ENCODE measurements around the gene C16orf54. TPM values are rescaled to one million over a fixed set of nuclear protein-coding genes. Genes with fewer than 3 reads are reported as not detected.
A peak's percentile ranks its signal among the peaks of the same experiment; 100 is the strongest.
"Not testable (repeated sequence)": the region's sequence is repeated elsewhere in the genome, so short reads cannot be mapped to it uniquely, and the experiment has no call there.

Gene C16orf54
- total RNA-seq, 4 donors from 2014 or later: 2.2 to 9.9 (median 3.6) TPM

DNA sequence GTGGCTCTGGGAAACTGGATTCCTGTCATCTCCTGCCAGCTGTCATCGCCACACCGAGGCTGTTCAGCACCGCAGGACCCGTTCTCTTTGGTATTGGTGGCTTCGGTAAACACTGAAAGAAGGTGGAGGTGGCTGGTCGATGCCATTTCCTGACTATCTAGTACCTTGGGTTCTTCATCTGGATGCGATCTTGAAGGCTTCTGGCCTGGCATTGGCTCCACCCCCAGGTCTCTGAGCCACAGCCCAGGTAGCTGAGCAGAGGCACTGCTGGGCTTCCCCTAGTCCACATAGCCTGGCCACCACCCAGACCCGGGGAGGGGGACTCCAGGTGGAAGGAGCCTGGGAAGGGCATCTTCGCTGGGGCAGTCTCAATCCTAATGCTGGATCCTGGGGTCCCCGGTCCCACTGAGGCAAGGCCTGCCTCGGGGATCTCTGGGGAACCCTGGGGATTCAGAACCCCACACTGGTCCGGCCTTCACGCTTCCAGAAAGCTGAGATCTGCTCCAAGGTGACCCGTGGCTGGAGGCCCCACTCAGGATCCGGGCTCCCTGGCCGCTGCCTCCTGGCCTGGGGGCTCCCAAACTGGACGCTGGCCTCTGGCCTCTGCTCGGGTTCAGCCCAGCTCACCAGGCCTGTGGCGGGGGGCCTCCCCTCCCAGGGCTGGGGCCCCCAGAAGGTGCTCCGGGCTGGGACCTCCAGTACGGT is 1.8 kb downstream of the C16orf54 start:
- Histone ChIP-seq H3K27ac (peak overlapping the region; percentile 2 to 92 (median 44)), H3K36me3 (no peaks in the 10 kb centered on the region), H3K4me3 (peak overlapping the region in 2 of 4 donors; percentile 55 to 66), H3K9me3 (no peaks in the 10 kb centered on the region), H3K4me1 (peaks cover 0 to 37% (median 21%) of the 10 kb centered on the region in 4 donors), H3K27me3 (no peaks in the 10 kb centered on the region)
- peak in 1 of 3 donors; percentile 31 for DNase-seq
- no peak for TF ChIP-seq POLR2A (IDR thresholded peaks at IDR 0.05)
- TF ChIP-seq, protein P1, sequence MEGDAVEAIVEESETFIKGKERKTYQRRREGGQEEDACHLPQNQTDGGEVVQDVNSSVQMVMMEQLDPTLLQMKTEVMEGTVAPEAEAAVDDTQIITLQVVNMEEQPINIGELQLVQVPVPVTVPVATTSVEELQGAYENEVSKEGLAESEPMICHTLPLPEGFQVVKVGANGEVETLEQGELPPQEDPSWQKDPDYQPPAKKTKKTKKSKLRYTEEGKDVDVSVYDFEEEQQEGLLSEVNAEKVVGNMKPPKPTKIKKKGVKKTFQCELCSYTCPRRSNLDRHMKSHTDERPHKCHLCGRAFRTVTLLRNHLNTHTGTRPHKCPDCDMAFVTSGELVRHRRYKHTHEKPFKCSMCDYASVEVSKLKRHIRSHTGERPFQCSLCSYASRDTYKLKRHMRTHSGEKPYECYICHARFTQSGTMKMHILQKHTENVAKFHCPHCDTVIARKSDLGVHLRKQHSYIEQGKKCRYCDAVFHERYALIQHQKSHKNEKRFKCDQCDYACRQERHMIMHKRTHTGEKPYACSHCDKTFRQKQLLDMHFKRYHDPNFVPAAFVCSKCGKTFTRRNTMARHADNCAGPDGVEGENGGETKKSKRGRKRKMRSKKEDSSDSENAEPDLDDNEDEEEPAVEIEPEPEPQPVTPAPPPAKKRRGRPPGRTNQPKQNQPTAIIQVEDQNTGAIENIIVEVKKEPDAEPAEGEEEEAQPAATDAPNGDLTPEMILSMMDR (IDR thresholded peaks at IDR 0.05): no peak

DNA sequence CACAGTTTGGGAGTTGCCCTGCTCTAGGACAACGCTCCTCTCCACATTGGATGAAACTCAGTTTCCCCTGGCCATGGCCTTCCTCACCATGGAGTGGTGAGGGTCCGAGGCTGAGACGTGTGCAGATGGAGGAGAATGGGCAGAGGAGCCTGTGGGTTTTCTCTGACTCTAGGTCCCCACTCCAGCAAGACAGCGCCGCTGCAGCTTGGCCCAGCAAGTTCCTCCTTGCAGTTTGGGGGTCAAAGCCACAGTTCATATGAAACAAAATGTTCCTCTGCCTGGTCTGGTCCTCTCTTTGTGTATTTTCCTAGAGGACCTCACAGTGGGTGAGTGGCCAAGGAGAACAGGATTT is 2.3 kb downstream of the C16orf54 start:
- H3K27ac ChIP-seq: peak overlapping the region in 1 of 4 donors; percentile 92
- H3K4me1 ChIP-seq: peaks cover 0 to 41% (median 25%) of the 10 kb centered on the region in 4 donors
- TF ChIP-seq POLR2A (IDR thresholded peaks at IDR 0.05): no peak
- TF ChIP-seq, protein P1 (IDR thresholded peaks at IDR 0.05): no peak
- H3K4me3 ChIP-seq: peak overlapping the region in 1 of 4 donors; percentile 66
- H3K9me3 ChIP-seq: no peaks in the 10 kb centered on the region
- H3K27me3 ChIP-seq: no peaks in the 10 kb centered on the region
- no peaks in the 10 kb centered on the region for H3K36me3 ChIP-seq
- DNase-seq: no peak

DNA sequence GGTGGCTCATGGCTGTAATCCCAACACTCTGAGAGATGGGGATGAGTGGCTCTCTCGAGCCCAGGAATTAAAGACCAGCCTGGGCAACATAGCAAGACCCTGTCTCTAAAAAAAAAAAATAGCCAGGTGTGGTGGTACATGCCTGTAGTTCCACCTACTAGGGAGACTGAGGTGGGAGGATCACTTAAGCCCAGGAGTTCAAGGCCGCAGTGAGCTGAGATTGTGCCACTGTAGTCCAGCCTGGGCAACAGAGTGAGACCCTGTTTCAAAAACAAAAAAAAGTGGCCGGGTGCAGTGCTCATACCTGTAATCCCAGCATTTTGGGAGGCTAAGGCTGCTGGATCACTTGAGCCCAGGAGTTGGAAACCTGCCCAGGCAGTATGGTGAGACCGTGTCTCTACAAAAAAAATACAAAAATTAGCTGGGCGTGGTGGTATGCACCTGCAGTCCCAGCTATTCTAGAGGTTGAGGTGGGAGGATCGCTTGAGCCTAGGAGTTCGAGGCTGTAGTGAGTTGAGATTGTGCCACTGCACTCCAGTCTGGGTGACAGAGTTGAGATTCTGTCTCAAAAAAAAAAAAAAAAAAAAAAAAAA is 3.0 kb downstream of the C16orf54 start:
- Histone ChIP-seq H3K27ac (no peak overlapping the region), H3K36me3 (no peaks in the 10 kb centered on the region)
- no peak for DNase-seq

DNA sequence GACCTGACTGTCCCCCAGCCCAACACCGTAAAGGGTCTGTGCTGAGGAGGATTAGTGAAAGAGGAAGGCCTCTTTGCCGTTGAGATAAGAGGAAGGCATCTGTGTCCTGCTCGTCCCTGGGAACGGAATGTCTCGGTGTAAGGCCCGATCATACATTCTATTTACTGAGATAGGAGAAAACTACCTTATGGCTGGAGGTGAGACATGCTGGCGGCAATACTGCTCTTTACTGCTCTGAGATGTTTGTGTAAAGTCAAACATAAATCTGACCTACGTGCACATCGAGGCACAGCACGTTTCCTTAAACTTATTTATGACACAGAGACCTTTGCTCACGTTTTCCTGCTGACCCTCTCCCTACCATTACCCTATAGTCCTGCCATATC is 5.2 kb downstream of the C16orf54 start:
- not testable (repeated sequence) for DNase-seq, H3K4me3 ChIP-seq, H3K27me3 ChIP-seq, H3K36me3 ChIP-seq, H3K9me3 ChIP-seq
- peaks cover 0 to 51% (median 29%) of the 10 kb centered on the region in 4 donors for H3K4me1 ChIP-seq
- H3K27ac ChIP-seq: peak overlapping the region in 3 of 4 donors; percentile 49 to 78 (median 72)
- TF ChIP-seq POLR2A (IDR thresholded peaks at IDR 0.05): peak in 1 of 2 donors; percentile 22

More for the DNA sequence above, 3.0 kb downstream of the C16orf54 start:
- Histone ChIP-seq H3K4me1 (peaks cover 0 to 41% (median 31%) of the 10 kb centered on the region in 4 donors), H3K27me3 (no peaks in the 10 kb centered on the region), H3K9me3 (no peaks in the 10 kb centered on the region), H3K4me3 (no peak overlapping the region)
- TF ChIP-seq POLR2A (IDR thresholded peaks at IDR 0.05): no peak
- TF ChIP-seq, protein P1 (IDR thresholded peaks at IDR 0.05): no peak

DNA sequence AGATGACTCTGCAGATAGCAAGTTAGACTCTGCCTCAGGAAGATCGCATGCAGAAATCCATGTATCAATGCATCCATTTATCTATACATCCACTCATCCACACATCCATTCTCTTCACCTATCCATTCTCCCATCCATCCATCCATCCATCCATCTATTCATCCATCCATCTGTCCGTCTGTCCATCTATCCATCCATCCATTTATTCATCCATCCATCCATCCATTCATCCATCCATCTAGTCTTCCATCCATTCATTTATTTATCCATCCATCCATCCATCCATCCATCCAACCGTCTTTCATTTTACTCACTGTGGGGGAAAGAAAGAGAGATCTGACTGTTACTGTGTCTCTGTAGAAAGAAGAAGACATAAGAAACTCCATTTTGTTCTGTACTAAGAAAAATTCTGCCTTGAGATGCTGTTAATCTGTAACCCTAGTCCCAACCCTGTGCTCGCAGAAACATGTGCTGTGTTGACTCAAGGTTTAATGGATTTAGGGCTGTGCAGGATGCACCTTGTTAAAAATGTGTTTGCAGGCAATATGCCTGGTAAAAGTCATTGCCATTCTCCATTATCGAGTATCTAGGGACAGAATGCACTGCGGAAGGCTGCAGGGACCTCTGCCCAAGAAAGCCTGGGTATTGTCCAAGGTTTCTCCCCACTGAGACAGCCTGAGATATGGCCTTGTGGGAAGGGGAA is 5.7 kb downstream of the C16orf54 start:
- not testable (repeated sequence) for DNase-seq, H3K27me3 ChIP-seq, H3K4me3 ChIP-seq, H3K9me3 ChIP-seq, H3K36me3 ChIP-seq
- Histone ChIP-seq H3K4me1 (peaks cover 0 to 51% (median 29%) of the 10 kb centered on the region in 4 donors), H3K27ac (peak overlapping the region in 3 of 4 donors; percentile 49 to 78 (median 72))

DNA sequence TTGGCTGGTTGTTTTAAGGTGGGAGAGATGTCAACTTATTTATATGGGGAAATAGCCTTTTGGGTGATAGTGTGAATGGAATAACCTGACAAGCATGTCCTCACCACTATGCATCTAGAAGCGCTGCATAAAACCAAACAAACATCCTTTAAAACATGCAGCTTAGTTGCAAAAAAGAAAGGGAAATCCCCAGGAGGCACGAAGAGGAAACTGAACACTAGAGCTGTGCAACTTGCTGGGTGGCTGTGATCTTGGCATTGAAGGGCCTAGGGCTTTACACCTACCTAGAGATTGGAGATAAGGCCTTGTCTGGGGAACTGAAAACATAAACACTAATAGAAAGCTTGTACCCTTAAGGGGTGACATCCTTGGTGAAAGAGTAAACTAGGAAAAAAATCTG is 7.3 kb downstream of the C16orf54 start:
- Histone ChIP-seq H3K36me3 (no peaks in the 10 kb centered on the region), H3K4me1 (peaks cover 0 to 42% (median 19%) of the 10 kb centered on the region in 4 donors), H3K4me3 (no peak overlapping the region), H3K27me3 (no peaks in the 10 kb centered on the region), H3K9me3 (no peaks in the 10 kb centered on the region), H3K27ac (peak overlapping the region in 3 of 4 donors; percentile 11 to 65 (median 31))
- peak in 1 of 3 donors; percentile 61 for DNase-seq
- no peak for TF ChIP-seq POLR2A (IDR thresholded peaks at IDR 0.05)
- TF ChIP-seq, protein P1 (IDR thresholded peaks at IDR 0.05): no peak
